GM12801 (cell line): Measurements from ENCODE around the gene ATG4B.

Experiments used
- CTCF ChIP-seq: IDR thresholded peaks from one replicate; pipeline ENCODE4 v1.5.1; 2011; ENCODE audit warnings: control low read depth; ENCODE audit not compliant: insufficient read length; ENCODE audit errors: extremely low read depth

Gene ATG4B

GRCh38 chr2:241629762-241630435 lies 7.6 kb upstream of the ATG4B start:
- TF ChIP-seq CTCF, result no peak

GRCh38 chr2:241632478-241633325 lies 4.8 kb upstream of the ATG4B start:
- TF ChIP-seq CTCF, result no peak

GRCh38 chr2:241633561-241633960 lies 3.9 kb upstream of the ATG4B start:
- TF ChIP-seq CTCF, result no peak

GRCh38 chr2:241635756-241636155 lies 1.7 kb upstream of the ATG4B start:
- TF ChIP-seq CTCF, result no peak

- TF ChIP-seq CTCF, result no peak
Observed at GRCh38 chr2:241636182-241637017, 1.1 kb upstream of the ATG4B start.

GRCh38 chr2:241637795-241638660 lies 535 bp downstream of the ATG4B start:
- no peak for TF ChIP-seq CTCF

- TF ChIP-seq CTCF, result no peak
Observed at GRCh38 chr2:241638940-241639339, 1.4 kb downstream of the ATG4B start.
